Peyer's patch (tissue), 4 donors: Measurements from ENCODE around the gene IL1F10.

Experiments used
- CTCF ChIP-seq, 6 experiments: fragments of 450-650 bp in 4 of 6; fragments of 200-600 bp in 2 of 6; sonication (generic) in 1 of 6; IDR thresholded peaks; one replicate each; pipeline ENCODE4 v1.5.1; 2017 to 2019; ENCODE audit warnings: antibody characterized with exemption in 6 of 6, mild to moderate bottlenecking in 3 of 6, moderate library complexity in 1 of 6
- POLR2A ChIP-seq, 2 donors: fragments of 450-650 bp; IDR thresholded peaks; one replicate each; pipeline ENCODE4 v1.5.1; 2017; ENCODE audit warnings: antibody characterized with exemption in 2 of 2, mild to moderate bottlenecking in 2 of 2, moderate library complexity in 2 of 2

GRCh38 chr2:113098532-113098931 is 30.8 kb downstream of the IL1F10 start:
- no peak for TF ChIP-seq POLR2A (IDR thresholded peaks at IDR 0.05)
- no peak for TF ChIP-seq CTCF (IDR thresholded peaks at IDR 0.05)
